ENCODE measurements around the gene PTPN14.

DNA sequence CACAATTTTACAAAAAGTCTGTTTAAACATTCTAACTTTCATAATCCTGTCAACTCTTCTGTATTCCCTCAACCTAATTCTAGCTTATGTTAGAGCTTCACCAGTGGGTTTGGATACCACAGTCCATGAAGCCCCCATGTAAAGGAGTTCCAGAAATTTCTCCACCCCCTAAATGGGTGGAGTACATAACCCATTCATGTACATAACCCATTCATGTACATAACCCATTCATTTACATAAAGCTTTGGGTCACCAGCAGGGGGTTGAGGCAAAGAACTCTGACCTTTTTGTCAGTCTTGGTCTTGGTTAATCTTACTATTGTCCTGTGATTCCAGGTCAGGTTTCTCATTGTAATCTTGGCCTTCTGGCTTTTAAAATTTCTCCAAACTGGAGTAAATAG lies 208.9 kb downstream of the PTPN14 start:
- TF ChIP-seq NANOG (IDR thresholded peaks at IDR 0.05; ENCODE audit: insufficient read depth, low read depth, low read length, poor library complexity, severe bottlenecking) (no peak), RXRA (IDR thresholded peaks at IDR 0.05; ENCODE audit: insufficient read depth, low read depth, low read length) (no peak), POLR2AphosphoS5 (IDR thresholded peaks at IDR 0.05; ENCODE audit: low read depth, low read length) (no peak), CHD2 (IDR thresholded peaks at IDR 0.05; ENCODE audit: low read length) (no peak), EZH2 (IDR thresholded peaks at IDR 0.05; ENCODE audit: low read depth, low read length, severe bottlenecking) (no peak), POLR2A (IDR thresholded peaks at IDR 0.05; ENCODE audit: control extremely low read depth in 1 of 2, low read depth in 2 of 2, low read length in 2 of 2) (no peak), EP300 (IDR thresholded peaks at IDR 0.05; ENCODE audit: borderline replicate concordance in 1 of 2, low read depth in 2 of 2, low read length in 2 of 2) (no peak), CTCF (IDR thresholded peaks at IDR 0.05; ENCODE audit: control extremely low read depth in 1 of 3, insufficient read depth in 1 of 3, low read depth in 1 of 3, low read length in 3 of 3) (no peak), RNF2 (IDR thresholded peaks at IDR 0.05; ENCODE audit: borderline replicate concordance, low read depth, low read length, missing control alignments, poor library complexity, severe bottlenecking) (no peak), EGR1 (IDR thresholded peaks at IDR 0.05; ENCODE audit: borderline replicate concordance, low read depth, low read length) (no peak)
